Measurements from ENCODE around the gene ILF2. TPM values are rescaled to one million over a fixed set of nuclear protein-coding genes. Genes with fewer than 3 reads are reported as not detected.

ILF2 gene
- total RNA-seq, result 231 and 270 TPM in 2 replicates

GRCh38 chr1:153670859-153671627 is at the start of gene ILF2:
Gene ILF2, minus strand, starts transcription at chr1:153670993. Its CDS starts 71 bp downstream, at chr1:153670922.

GRCh38 chr1:153678519-153679336 is 7.9 kb upstream of the ILF2 start, which contains the start of gene NPR1:
Gene NPR1, plus strand, starts transcription at chr1:153678688. Its CDS starts 421 bp downstream, at chr1:153679109.

GRCh38 chr1:153658400-153659174 is 12.2 kb downstream of the ILF2 start, which contains the start of gene SNAPIN:
Gene SNAPIN, plus strand, starts transcription at chr1:153658703. Its CDS starts 41 bp downstream, at chr1:153658744.

GRCh38 chr1:153633754-153634665 is 36.8 kb downstream of the ILF2 start, which contains the start of gene CHTOP:
Gene CHTOP, plus strand, starts transcription at chr1:153634066. Its CDS starts 2,523 bp downstream, at chr1:153636589.

GRCh38 chr1:153627715-153628626 is 42.8 kb downstream of the ILF2 start, which contains the start of gene S100A1:
Gene S100A1, plus strand, starts transcription at chr1:153628434. Its CDS starts 2,088 bp downstream, at chr1:153630522.

GRCh38 chr1:153626904-153627714 is 43.7 kb downstream of the ILF2 start, which contains the start of gene S100A13:
Gene S100A13, minus strand, starts transcription at chr1:153627505. Its CDS starts 1,033 bp downstream, at chr1:153626472.

GRCh38 chr1:153616144-153616916 is 54.5 kb downstream of the ILF2 start, which contains the start of gene S100A14:
Gene S100A14, minus strand, starts transcription at chr1:153616325. Its CDS starts 467 bp downstream, at chr1:153615858.

GRCh38 chr1:153612755-153613331 is 58.0 kb downstream of the ILF2 start, which contains the start of gene S100A16:
Gene S100A16, minus strand, starts transcription at chr1:153613137. Its CDS starts 4,986 bp downstream, at chr1:153608151.

Small RNA genes lying within 50 kb of the gene (small RNA-seq; reads per million reads assigned to genes)
- not detected for gene MIR8083 (ENCODE audit: low replicate concordance)
- gene RN7SL372P (ENCODE audit: low replicate concordance), result not detected

Other genes starting within 250 kb of the ILF2 start
- gene S100A7, start 210.3 kb downstream of the ILF2 start, total RNA-seq, result not detected in 2 replicates
- gene S100A6, start 135.0 kb downstream of the ILF2 start, total RNA-seq, result 353 and 608 TPM in 2 replicates
- 1.1 TPM in 1 of 2 replicates, not detected in the other for gene S100A5, start 130.1 kb downstream of the ILF2 start, total RNA-seq
- 77.0 and 337 TPM in 2 replicates for gene S100A4, start 125.2 kb downstream of the ILF2 start, total RNA-seq
- gene S100A3, start 121.7 kb downstream of the ILF2 start, total RNA-seq, result 2.4 and 14.2 TPM in 2 replicates
- gene S100A2, start 105.1 kb downstream of the ILF2 start, total RNA-seq, result 1.1 and 2.1 TPM in 2 replicates
- gene S100A16, start 57.9 kb downstream of the ILF2 start, total RNA-seq, result 83.8 and 558 TPM in 2 replicates
- gene S100A14, start 54.7 kb downstream of the ILF2 start, total RNA-seq, result not detected in 2 replicates
- 40.3 and 68.0 TPM in 2 replicates for gene S100A13, start 43.5 kb downstream of the ILF2 start, total RNA-seq
- 0.14 and 0.44 TPM in 2 replicates for gene S100A1, start 42.6 kb downstream of the ILF2 start, total RNA-seq
- gene CHTOP, start 36.9 kb downstream of the ILF2 start, total RNA-seq, result 35.7 and 51.0 TPM in 2 replicates
- 38.3 and 60.7 TPM in 2 replicates for gene SNAPIN, start 12.3 kb downstream of the ILF2 start, total RNA-seq
- 0.14 and 0.88 TPM in 2 replicates for gene NPR1, start 7.7 kb upstream of the ILF2 start, total RNA-seq
- gene INTS3, start 57.1 kb upstream of the ILF2 start, total RNA-seq, result 51.6 and 51.8 TPM in 2 replicates
- gene SLC27A3, start 104.4 kb upstream of the ILF2 start, total RNA-seq, result 6.7 and 15.3 TPM in 2 replicates